Thyroid gland (tissue), 4 donors: ENCODE data around the gene PHETA2. TPM values are rescaled to one million over a fixed set of nuclear protein-coding genes. Genes with fewer than 3 reads are reported as not detected.
"Not testable (repeated sequence)": the region's sequence is repeated elsewhere in the genome, so short reads cannot be mapped to it uniquely, and the experiment has no call there.

ENCODE experiments used
- DNase-seq, 2 donors: peaks; one replicate each; pipeline ENCODE4 v3.0.0-alpha.2; 2019
- H3K27ac ChIP-seq, 3 donors: fragments of 200-600 bp; sonication (generic); 1 replicate in 2 of 3; 2 replicates in 1 of 3; pipeline ENCODE4 v1.5.1; 2016 to 2019; ENCODE audit warnings: mild to moderate bottlenecking in 1 of 3, moderate library complexity in 1 of 3
- H3K27me3 ChIP-seq: fragments of 200-600 bp; sonication (generic); one replicate; pipeline ENCODE4 v1.5.1; 2019
- H3K36me3 ChIP-seq, 2 donors: fragments of 200-600 bp; sonication (generic); one replicate each; pipeline ENCODE4 v1.5.1; 2016 to 2019
- H3K4me1 ChIP-seq, 2 donors: fragments of 200-600 bp; sonication (generic); one replicate each; pipeline ENCODE4 v1.5.1; 2017 to 2019
- H3K4me3 ChIP-seq, 3 donors: fragments of 200-600 bp; sonication (generic); replicated peaks in 1 of 3; 1 replicate in 2 of 3; 2 replicates in 1 of 3; pipeline ENCODE4 v1.5.1; 2016; ENCODE audit warnings: mild to moderate bottlenecking in 1 of 3
- H3K9me3 ChIP-seq: fragments of 200-600 bp; sonication (generic); one replicate; pipeline ENCODE4 v1.5.1; 2017
- CTCF ChIP-seq, 6 experiments: fragments of 200-600 bp in 3 of 6; fragments of 450-650 bp in 3 of 6; sonication (generic) in 3 of 6; IDR thresholded peaks; one replicate each; pipeline ENCODE4 v1.5.1; 2016 to 2019; ENCODE audit warnings: antibody characterized with exemption in 6 of 6, mild to moderate bottlenecking in 2 of 6, inconsistent platforms in 1 of 6, moderate library complexity in 1 of 6
- POLR2A ChIP-seq, 2 donors: fragments of 450-650 bp; IDR thresholded peaks; one replicate each; pipeline ENCODE4 v1.6.1; 2017; ENCODE audit warnings: antibody characterized with exemption in 2 of 2, mild to moderate bottlenecking in 2 of 2, moderate library complexity in 1 of 2
- WGBS, 2 donors: methylation state at CpG; one replicate each; pipeline ENCODE4 v1.1.5; 2017; 5-methylcytosine and 5-hydroxymethylcytosine counted together
- intact Hi-C: fragments of 100-400 bp; cut with DNase I; formaldehyde crosslinking; loops from one replicate; pipeline ENCODE4 v1.15.1; 2023
- small RNA-seq: library from RNA; depleted of rRNA; stranded (forward); fragments of <200 nt; gene quantifications from one replicate; pipeline ENCODE3, GENCODE V24; 2016
- total RNA-seq, 4 donors: library from RNA; depleted of rRNA; stranded (reverse); fragments of >200 nt; gene quantifications; one replicate each; pipeline ENCODE4 v1.2.3, GENCODE V29; 2016

PHETA2 gene
- total RNA-seq, 4 donors from 2014 or later = 5.5 to 13.7 (median 7.3) TPM

- Histone ChIP-seq H3K4me1 (no peaks in the 10 kb centered on the region), H3K36me3 (no peaks in the 10 kb centered on the region), H3K27ac (no peak overlapping the region), H3K9me3 (no peaks in the 10 kb centered on the region), H3K4me3 (no peak overlapping the region), H3K27me3 (no peaks in the 10 kb centered on the region)
- no peak for TF ChIP-seq POLR2A (IDR thresholded peaks at IDR 0.05)
- no peak for TF ChIP-seq CTCF (IDR thresholded peaks at IDR 0.05)
- intact Hi-C loops = no loop called here
- 88 to 95% methylated on average over 15 to 16 of the region's 16 CpGs for WGBS, 2 donors
- no peak for DNase-seq
Observed at GRCh38 chr22:42127606-42128005, 53.6 kb downstream of the PHETA2 start.

GRCh38 chr22:42128007-42128406 lies 54.0 kb downstream of the PHETA2 start:
- H3K4me3 ChIP-seq, H3K9me3 ChIP-seq, H3K36me3 ChIP-seq, DNase-seq, H3K27me3 ChIP-seq, H3K27ac ChIP-seq, intact Hi-C loops, H3K4me1 ChIP-seq: not testable (repeated sequence)
- WGBS, 2 donors = 84 to 88% methylated on average over 8 to 12 of the region's 13 CpGs

Small RNAs within 50 kb of the gene (small RNA-seq; reads per million reads assigned to genes)
- not detected for gene SNORD13P1

Other genes with a start within 250 kb of the PHETA2 start
- gene SREBF2, start 241.1 kb upstream of the PHETA2 start, total RNA-seq = 10 to 100 TPM; 34.4 to 91.8 (median 63.7) TPM
- gene SHISA8, start 159.2 kb upstream of the PHETA2 start, total RNA-seq = not detected
- not detected for gene TNFRSF13C, start 147.4 kb upstream of the PHETA2 start, total RNA-seq
- gene CENPM, start 127.1 kb upstream of the PHETA2 start, total RNA-seq = under 1 TPM in 1 of 4 donors, not detected in 3; 0.56 TPM
- gene SEPTIN3, start 104.8 kb upstream of the PHETA2 start, total RNA-seq = under 1 TPM; 0.22 to 0.75 (median 0.40) TPM
- 1 to 10 TPM; 1.3 to 5.1 (median 2.7) TPM for gene WBP2NL, start 75.5 kb upstream of the PHETA2 start, total RNA-seq
- gene NAGA, start 3.4 kb upstream of the PHETA2 start, total RNA-seq = 10 to 100 TPM; 36.8 to 40.9 (median 38.0) TPM
- 10 to 100 TPM; 18.7 to 30.2 (median 22.0) TPM for gene SMDT1, start 5.5 kb downstream of the PHETA2 start, total RNA-seq
- gene NDUFA6, start 16.5 kb downstream of the PHETA2 start, total RNA-seq = 10 to 100 TPM; 32.9 to 85.6 (median 73.4) TPM
- 1 to 10 TPM in 2 of 4 donors, under 1 TPM in 2; 0.73 to 2.7 (median 1.6) TPM for gene CYP2D6, start 56.6 kb downstream of the PHETA2 start, total RNA-seq
- gene TCF20, start 196.4 kb downstream of the PHETA2 start, total RNA-seq = 10 to 100 TPM; 47.6 to 82.4 (median 68.7) TPM